GM12878 (cell line): ENCODE data around the gene CTNNBL1. TPM values are rescaled to one million over a fixed set of nuclear protein-coding genes. Genes with fewer than 3 reads are reported as not detected.

Experiments used
- ATAC-seq: fragments of 200-7000 bp; cut with Tn5 transposase; 3 replicates; pipeline ENCODE4 v1.9.1; 2020; ENCODE audit warnings: mild to moderate bottlenecking, moderate library complexity
- BruUV-seq: library from RNA; stranded (reverse); fragments of 400-500 nt; replicated peaks from 2 replicates; lab custom pipeline; 2021; lab: Mats Ljungman, UMichigan
- CTCF ChIA-PET: fragments of 300-600 bp; sonication (Branson Sonifier 250); formaldehyde crosslinking; extraction: SDS; loops from one replicate; lab custom pipeline; 2021; ENCODE audit warnings: inconsistent platforms; lab: Yijun Ruan, JAX
- POLR2A ChIA-PET: fragments of 350-600 bp; formaldehyde crosslinking; extraction: SDS; loops from one replicate; lab custom pipeline; 2021; ENCODE audit warnings: inconsistent platforms; lab: Charles Lee
- RAD21 ChIA-PET: fragments of 300-600 bp; sonication (Branson Sonifier 250); formaldehyde crosslinking; loops from one replicate; lab custom pipeline; 2023; ENCODE audit warnings: antibody characterized with exemption; ENCODE audit not compliant: unreplicated experiment; lab: Charles Lee
- SMC1A ChIA-PET: fragments of 300-600 bp; sonication (Branson Sonifier 250); formaldehyde crosslinking; loops from one replicate; lab custom pipeline; 2023; ENCODE audit not compliant: unreplicated experiment, uncharacterized antibody; lab: Charles Lee
- DNase-seq: peaks from one replicate; pipeline ENCODE4 v3.0.0-alpha.2; 2011; ENCODE audit warnings: low read depth, low spot score
- FAIRE-seq: peaks from 3 replicates; lab custom pipeline; 2011; peaks lifted over from hg19 to GRCh38; lab: Jason Lieb, UNC
- H2AFZ ChIP-seq: 2 replicates; pipeline ENCODE4 v1.6.0; 2011; ENCODE audit warnings: low read depth, low read length, control low read depth; ENCODE audit not compliant: control insufficient read depth
- H3K27ac ChIP-seq: 2 replicates; pipeline ENCODE4 v1.5.1; 2011; ENCODE audit warnings: control low read depth; ENCODE audit not compliant: control insufficient read depth, insufficient read depth
- H3K27me3 ChIP-seq, 2 experiments: replicated peaks in 1 of 2; 2 replicates each; pipeline versions ENCODE4 v1.6.0 to v1.6.1; 2011; ENCODE audit warnings: low read length in 1 of 2; ENCODE audit not compliant: control insufficient read depth in 2 of 2, insufficient read depth in 2 of 2
- H3K36me3 ChIP-seq, 2 experiments: 2 replicates each; pipeline ENCODE4 v1.5.1; 2011; ENCODE audit warnings: low read length in 1 of 2; ENCODE audit not compliant: control insufficient read depth in 2 of 2, insufficient read depth in 2 of 2
- H3K4me1 ChIP-seq: 2 replicates; pipeline ENCODE4 v1.6.1; 2011; ENCODE audit warnings: mild to moderate bottlenecking, low read length, moderate library complexity, mixed read lengths; ENCODE audit not compliant: control insufficient read depth, insufficient read depth
- H3K4me2 ChIP-seq: 2 replicates; pipeline ENCODE4 v1.6.0; 2011; ENCODE audit warnings: control low read depth; ENCODE audit not compliant: control insufficient read depth, insufficient read depth
- H3K4me3 ChIP-seq: fragments of 200-600 bp; sonication (generic); 2 replicates; pipeline ENCODE4 v1.5.1; 2016
- H3K79me2 ChIP-seq: 2 replicates; pipeline ENCODE4 v1.6.0; 2011; ENCODE audit warnings: low read length; ENCODE audit not compliant: control insufficient read depth, insufficient read depth
- H3K9ac ChIP-seq: 2 replicates; pipeline ENCODE4 v1.8.0; 2011; ENCODE audit warnings: low read length, control low read depth, mixed read lengths; ENCODE audit not compliant: control insufficient read depth, insufficient read depth
- H3K9me3 ChIP-seq: replicated peaks from 3 replicates; pipeline ENCODE4 v1.5.1; 2011; ENCODE audit warnings: mild to moderate bottlenecking, low read length; ENCODE audit not compliant: control insufficient read depth, insufficient read depth
- H4K20me1 ChIP-seq: 2 replicates; pipeline ENCODE4 v1.6.0; 2011; ENCODE audit not compliant: control insufficient read depth, insufficient read depth
- EGR1 ChIP-seq, 2 experiments: IDR thresholded peaks; 1 replicate in 1 of 2; 2 replicates in 1 of 2; pipeline ENCODE4 v1.6.1; 2011 to 2012; ENCODE audit warnings: low read depth in 2 of 2, low read length in 2 of 2, borderline replicate concordance in 1 of 2, mild to moderate bottlenecking in 1 of 2, moderate library complexity in 1 of 2
- GABPA ChIP-seq: IDR thresholded peaks from 2 replicates; pipeline ENCODE4 v1.6.1; 2014; ENCODE audit warnings: antibody characterized with exemption, low read depth, mild to moderate bottlenecking, inconsistent platforms
- POU2F2 ChIP-seq: IDR thresholded peaks from 3 replicates; pipeline ENCODE4 v1.6.1; 2011; ENCODE audit warnings: low read depth, mild to moderate bottlenecking, low read length, borderline replicate concordance
- RB1 ChIP-seq: fragments of 450-650 bp; formaldehyde crosslinking; IDR thresholded peaks from 2 replicates; pipeline ENCODE4 v1.6.1; 2017; ENCODE audit warnings: mild to moderate bottlenecking, borderline replicate concordance
- TARDBP ChIP-seq: IDR thresholded peaks from 2 replicates; pipeline ENCODE4 v1.6.1; 2016; ENCODE audit warnings: borderline replicate concordance
- WGBS: methylation state at CpG from one replicate; pipeline ENCODE4 v1.1.6; 2016; ENCODE audit warnings: low lambda C conversion rate; ENCODE audit not compliant: insufficient replicate concordance, insufficient coverage; ENCODE audit errors: missing lambda C conversion rate; 5-methylcytosine and 5-hydroxymethylcytosine counted together
- in situ Hi-C: fragments of 300-500 bp; cut with MboI; formaldehyde crosslinking; loops from 9 replicates; pipeline ENCODE4 v1.14.3; 2018; ENCODE audit warnings: mixed read lengths
- intact Hi-C: fragments of 100-400 bp; cut with micrococcal nuclease; formaldehyde crosslinking; loops from one replicate; pipeline ENCODE4 v1.14.2; 2022; ENCODE audit not compliant: unreplicated experiment
- polyA plus RNA-seq, 11 experiments: library from polyadenylated mRNA; depleted of rRNA in 4 of 11; unstranded in 6 of 11; stranded (reverse) in 5 of 11; fragments of >200 nt; fragmentation: Nextera tagmentation in 4 of 11; fragmentation: Illumina TruSeq in 1 of 11; extraction: Ambion mirVana in 4 of 11; extraction: Trizol in 1 of 11; gene quantifications; 1 replicate in 1 of 11; 2 replicates in 10 of 11; pipeline versions ENCODE4 v1.2.1 to v1.2.3, GENCODE V29; 2011 to 2016; ENCODE audit warnings: inconsistent platforms in 2 of 11, missing spikeins in 2 of 11, low read depth in 1 of 11
- total RNA-seq, 4 experiments: library from RNA; depleted of rRNA in 3 of 4; stranded (reverse); fragments of >200 nt in 3 of 4; fragmentation: Illumina TruSeq in 1 of 4; extraction: Trizol in 1 of 4; gene quantifications; 2 replicates each; pipeline versions ENCODE4 v1.2.1 to v1.2.3, GENCODE V29; 2013 to 2021
- TF ChIP-seq, protein P1 (sequence below): fragments of 150-350 bp; IDR thresholded peaks from 2 replicates; pipeline ENCODE4 v1.6.1; 2014; ENCODE audit warnings: mild to moderate bottlenecking, low read depth, low read length

CTNNBL1 gene
- total and polyA plus RNA-seq, 10 of the 15 experiments (the other 5 are each of a cell fraction or from before 2014, with no cell fraction given), result 43.1 to 102 (median 67.8) TPM

DNA sequence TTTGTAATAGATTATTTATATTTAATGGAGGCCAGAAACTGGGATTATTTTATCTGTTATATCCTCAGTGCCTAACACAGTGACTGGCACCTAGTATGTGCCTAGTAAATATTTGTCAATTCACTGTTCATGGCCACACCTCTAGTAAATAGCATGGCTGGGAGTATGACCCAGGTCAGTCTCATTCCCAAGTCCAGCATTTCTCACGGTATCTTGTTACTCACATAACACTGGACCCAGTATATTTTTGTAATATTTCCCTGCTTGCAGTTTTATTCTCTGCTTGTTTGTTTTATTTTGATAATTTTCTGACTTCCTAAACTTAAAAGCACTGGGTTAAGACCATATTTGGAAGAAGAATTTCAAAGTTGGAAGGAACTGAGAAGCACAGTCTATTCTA lies 47.7 kb downstream of the CTNNBL1 start:
- no peak overlapping the region for H3K4me2 ChIP-seq
- no peaks in the 10 kb centered on the region for H3K79me2 ChIP-seq
- no peak overlapping the region for H3K27ac ChIP-seq
- H3K4me1 ChIP-seq, result no peaks in the 10 kb centered on the region
- H3K9me3 ChIP-seq, result no peaks in the 10 kb centered on the region
- 100% methylated on average over 1 of the region's 1 CpG for WGBS
- ATAC-seq (no peak), DNase-seq (no peak), FAIRE-seq (no peak)
- H3K27me3 ChIP-seq, result no peaks in the 10 kb centered on the region
- H3K9ac ChIP-seq, result no peak overlapping the region
- no peak overlapping the region for H2AFZ ChIP-seq
- BruUV-seq, result no TSS peak
- ChIA-PET POLR2A (no interaction called here), CTCF (no interaction called here), SMC1A (no interaction called here), RAD21 (no interaction called here)
- H3K36me3 ChIP-seq, result peaks cover 6 to 18% of the 10 kb centered on the region in 2 experiments
- intact Hi-C loops (no loop called here), in situ Hi-C loops (no loop called here)
- H3K4me3 ChIP-seq, result no peak overlapping the region
- no peaks in the 10 kb centered on the region for H4K20me1 ChIP-seq
- TF ChIP-seq GABPA, result no peak

DNA sequence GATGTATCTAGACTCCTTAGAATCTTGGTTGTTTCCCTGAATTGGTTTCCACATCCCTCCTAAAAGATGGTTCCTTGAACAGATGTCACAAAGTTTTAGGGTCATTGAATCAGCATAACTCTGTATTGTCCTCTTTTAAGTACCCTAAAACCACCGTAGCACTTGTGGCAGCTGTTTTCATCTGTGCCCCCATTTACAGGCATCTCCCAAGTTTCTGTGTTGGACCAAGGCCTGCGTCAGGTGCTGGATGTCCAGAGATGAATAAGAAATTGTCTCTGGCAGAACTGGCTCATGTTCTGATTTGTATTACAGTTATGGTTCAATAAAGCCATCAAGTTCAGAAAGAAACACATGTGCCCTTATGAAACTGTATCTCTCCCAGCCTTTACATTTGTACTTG lies 48.3 kb downstream of the CTNNBL1 start:
- Histone ChIP-seq H3K9me3 (no peaks in the 10 kb centered on the region), H3K4me2 (no peak overlapping the region), H3K4me3 (no peak overlapping the region), H3K27me3 (no peaks in the 10 kb centered on the region), H3K4me1 (no peaks in the 10 kb centered on the region)
- CTCF ChIA-PET, result no interaction called here
- in situ Hi-C loops, result no loop called here
- SMC1A ChIA-PET, result no interaction called here
- POLR2A ChIA-PET, result no interaction called here
- TF ChIP-seq RB1, result no peak
- TF ChIP-seq TARDBP, result no peak
- TF ChIP-seq, protein P1, sequence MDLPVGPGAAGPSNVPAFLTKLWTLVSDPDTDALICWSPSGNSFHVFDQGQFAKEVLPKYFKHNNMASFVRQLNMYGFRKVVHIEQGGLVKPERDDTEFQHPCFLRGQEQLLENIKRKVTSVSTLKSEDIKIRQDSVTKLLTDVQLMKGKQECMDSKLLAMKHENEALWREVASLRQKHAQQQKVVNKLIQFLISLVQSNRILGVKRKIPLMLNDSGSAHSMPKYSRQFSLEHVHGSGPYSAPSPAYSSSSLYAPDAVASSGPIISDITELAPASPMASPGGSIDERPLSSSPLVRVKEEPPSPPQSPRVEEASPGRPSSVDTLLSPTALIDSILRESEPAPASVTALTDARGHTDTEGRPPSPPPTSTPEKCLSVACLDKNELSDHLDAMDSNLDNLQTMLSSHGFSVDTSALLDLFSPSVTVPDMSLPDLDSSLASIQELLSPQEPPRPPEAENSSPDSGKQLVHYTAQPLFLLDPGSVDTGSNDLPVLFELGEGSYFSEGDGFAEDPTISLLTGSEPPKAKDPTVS, result no peak
- no peak for TF ChIP-seq EGR1 (IDR thresholded peaks at IDR 0.05; ENCODE audit: borderline replicate concordance in 1 of 2, low read depth in 2 of 2, low read length in 2 of 2)
- TF ChIP-seq POU2F2, result no peak
- TF ChIP-seq, all 136 proteins: peak for 0
- BruUV-seq, result no TSS peak
- no peak for FAIRE-seq
- no peak overlapping the region for H3K9ac ChIP-seq
- H4K20me1 ChIP-seq, result no peaks in the 10 kb centered on the region
- no peaks in the 10 kb centered on the region for H3K79me2 ChIP-seq
- 72% methylated on average over 2 of the region's 2 CpGs for WGBS
- intact Hi-C loops, result no loop called here
- H3K36me3 ChIP-seq, result peaks cover 6 to 22% of the 10 kb centered on the region in 2 experiments
- ATAC-seq, result no peak
- no peak overlapping the region for H2AFZ ChIP-seq
- RAD21 ChIA-PET, result no interaction called here
- no peak overlapping the region for H3K27ac ChIP-seq
- no peak for DNase-seq
